ENCODE data around the gene RCL1. TPM values are rescaled to one million over a fixed set of nuclear protein-coding genes. Genes with fewer than 3 reads are reported as not detected.

RCL1 gene
- polyA plus RNA-seq, 3 donors = 2.2 to 3.0 (median 3.0) TPM

DNA sequence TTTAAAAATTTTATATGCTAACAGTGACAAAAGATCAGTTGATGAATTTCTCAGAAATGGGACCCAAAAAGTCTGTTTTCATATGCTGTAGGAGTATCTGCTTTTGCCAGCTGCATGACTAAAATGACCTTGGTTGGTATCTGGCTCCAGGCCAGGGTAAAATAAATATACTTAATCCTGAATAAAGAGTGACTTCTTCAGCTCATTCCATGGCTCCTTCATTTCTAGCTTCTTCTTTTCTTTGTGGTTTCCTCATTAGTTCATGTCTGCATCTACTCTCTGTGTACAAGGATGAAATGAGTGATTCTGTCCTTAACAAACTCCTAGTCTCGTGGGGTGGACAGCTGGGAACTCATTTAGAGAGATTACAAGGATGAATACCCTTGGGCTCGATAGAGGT lies 36.0 kb downstream of the RCL1 start:
- Histone ChIP-seq H2AFZ (ENCODE audit: insufficient read depth, low read depth, low read length, poor library complexity, severe bottlenecking) (no peak overlapping the region), H3K27ac (ENCODE audit: low read depth in 1 of 2, low read length in 2 of 2) (no peak overlapping the region), H3K4me2 (replicated peaks; ENCODE audit: extremely low read depth, low read length, poor library complexity, severe bottlenecking) (no peak overlapping the region), H3K9me3 (replicated peaks in 1 of 2; ENCODE audit: control insufficient read depth in 1 of 2, insufficient read depth in 1 of 2, low read length in 2 of 2) (no peaks in the 10 kb centered on the region), H4K20me1 (ENCODE audit: insufficient read depth, low read length) (no peaks in the 10 kb centered on the region), H3K79me2 (ENCODE audit: insufficient read depth, low read length) (no peaks in the 10 kb centered on the region), H3K27me3 (ENCODE audit: control insufficient read depth in 2 of 2, insufficient read depth in 2 of 2, low read length in 2 of 2) (no peaks in the 10 kb centered on the region), H3K4me3 (replicated peaks in 1 of 3; ENCODE audit: low read depth in 2 of 3, low read length in 3 of 3) (no peak overlapping the region), H3K36me3 (replicated peaks in 1 of 2; ENCODE audit: control insufficient read depth in 1 of 2, insufficient read depth in 2 of 2, low read length in 2 of 2) (peaks cover 0 to 6% of the 10 kb centered on the region in 2 donors), H3K4me1 (ENCODE audit: control insufficient read depth in 1 of 2, insufficient read depth in 2 of 2, low read length in 2 of 2) (no peaks in the 10 kb centered on the region), H3K9ac (ENCODE audit: insufficient read depth, low read length, poor library complexity, severe bottlenecking) (no peak overlapping the region)
- DNase-seq = no peak
- Mint-ChIP-seq H3K36me3 (peaks cover 17 to 24% of the 10 kb centered on the region in 2 donors), H3K4me3 (no peak overlapping the region), H3K9me3 (no peaks in the 10 kb centered on the region), H3K4me1 (no peaks in the 10 kb centered on the region), H3K27ac (no peak overlapping the region), H3K27me3 (ENCODE audit: low read depth in 3 of 3) (no peaks in the 10 kb centered on the region)
- intact Hi-C loops (cut with micrococcal nuclease) = no loop called here
- TF ChIP-seq, protein P1, sequence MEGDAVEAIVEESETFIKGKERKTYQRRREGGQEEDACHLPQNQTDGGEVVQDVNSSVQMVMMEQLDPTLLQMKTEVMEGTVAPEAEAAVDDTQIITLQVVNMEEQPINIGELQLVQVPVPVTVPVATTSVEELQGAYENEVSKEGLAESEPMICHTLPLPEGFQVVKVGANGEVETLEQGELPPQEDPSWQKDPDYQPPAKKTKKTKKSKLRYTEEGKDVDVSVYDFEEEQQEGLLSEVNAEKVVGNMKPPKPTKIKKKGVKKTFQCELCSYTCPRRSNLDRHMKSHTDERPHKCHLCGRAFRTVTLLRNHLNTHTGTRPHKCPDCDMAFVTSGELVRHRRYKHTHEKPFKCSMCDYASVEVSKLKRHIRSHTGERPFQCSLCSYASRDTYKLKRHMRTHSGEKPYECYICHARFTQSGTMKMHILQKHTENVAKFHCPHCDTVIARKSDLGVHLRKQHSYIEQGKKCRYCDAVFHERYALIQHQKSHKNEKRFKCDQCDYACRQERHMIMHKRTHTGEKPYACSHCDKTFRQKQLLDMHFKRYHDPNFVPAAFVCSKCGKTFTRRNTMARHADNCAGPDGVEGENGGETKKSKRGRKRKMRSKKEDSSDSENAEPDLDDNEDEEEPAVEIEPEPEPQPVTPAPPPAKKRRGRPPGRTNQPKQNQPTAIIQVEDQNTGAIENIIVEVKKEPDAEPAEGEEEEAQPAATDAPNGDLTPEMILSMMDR (IDR thresholded peaks at IDR 0.05) = no peak
- 100% methylated on average over 1 of the region's 2 CpGs for WGBS (ENCODE audit: insufficient coverage)

DNA sequence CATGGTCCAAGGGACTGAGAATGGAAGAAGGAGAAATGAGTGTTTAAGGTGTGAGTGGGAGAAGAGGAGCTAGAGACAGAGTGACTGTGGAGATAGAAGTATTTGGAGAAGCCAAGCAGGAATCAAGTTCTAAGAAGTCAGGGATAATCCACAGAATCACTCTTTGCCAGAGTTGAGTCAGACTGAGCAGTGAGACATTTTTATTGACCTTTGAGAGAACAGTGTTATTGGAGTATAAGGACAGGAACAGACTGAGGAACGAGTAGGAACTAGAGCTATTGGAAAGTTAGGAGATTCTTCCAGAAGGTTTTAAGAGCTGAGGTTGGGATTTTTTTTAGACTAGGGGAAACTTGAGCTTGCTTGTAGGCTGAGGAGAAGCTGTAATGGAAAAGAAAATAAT lies 37.2 kb downstream of the RCL1 start:
- Histone ChIP-seq H2AFZ (ENCODE audit: insufficient read depth, low read depth, low read length, poor library complexity, severe bottlenecking) (no peak overlapping the region), H3K9me3 (replicated peaks in 1 of 2; ENCODE audit: control insufficient read depth in 1 of 2, insufficient read depth in 1 of 2, low read length in 2 of 2) (no peaks in the 10 kb centered on the region), H3K4me1 (ENCODE audit: control insufficient read depth in 1 of 2, insufficient read depth in 2 of 2, low read length in 2 of 2) (no peaks in the 10 kb centered on the region), H3K79me2 (ENCODE audit: insufficient read depth, low read length) (no peaks in the 10 kb centered on the region), H4K20me1 (ENCODE audit: insufficient read depth, low read length) (no peaks in the 10 kb centered on the region), H3K4me2 (replicated peaks; ENCODE audit: extremely low read depth, low read length, poor library complexity, severe bottlenecking) (no peak overlapping the region), H3K4me3 (replicated peaks in 1 of 3; ENCODE audit: low read depth in 2 of 3, low read length in 3 of 3) (no peak overlapping the region), H3K27ac (ENCODE audit: low read depth in 1 of 2, low read length in 2 of 2) (no peak overlapping the region), H3K9ac (ENCODE audit: insufficient read depth, low read length, poor library complexity, severe bottlenecking) (no peak overlapping the region), H3K27me3 (ENCODE audit: control insufficient read depth in 2 of 2, insufficient read depth in 2 of 2, low read length in 2 of 2) (no peaks in the 10 kb centered on the region), H3K36me3 (replicated peaks in 1 of 2; ENCODE audit: control insufficient read depth in 1 of 2, insufficient read depth in 2 of 2, low read length in 2 of 2) (peaks cover 0 to 6% of the 10 kb centered on the region in 2 donors)
- intact Hi-C loops (cut with micrococcal nuclease) = no loop called here
- TF ChIP-seq, protein P1 (IDR thresholded peaks at IDR 0.05) = no peak
- no peak overlapping the region for H3K27ac Mint-ChIP-seq
- peaks cover 2% of the 10 kb centered on the region for H3K4me1 Mint-ChIP-seq
- H3K4me3 Mint-ChIP-seq = no peak overlapping the region
- 94% methylated on average over 1 of the region's 1 CpG for WGBS (ENCODE audit: insufficient coverage)
- H3K27me3 Mint-ChIP-seq (ENCODE audit: low read depth in 3 of 3) = no peaks in the 10 kb centered on the region
- peaks cover 22 to 30% of the 10 kb centered on the region in 2 donors for H3K36me3 Mint-ChIP-seq
- DNase-seq = no peak
- H3K9me3 Mint-ChIP-seq = no peaks in the 10 kb centered on the region
